Endometrium (tissue), 2 donors: ENCODE results near the gene ANO7.

ENCODE experiments used
- FAIRE-seq: peaks from 2 replicates; lab custom pipeline; 2012; peaks lifted over from hg19 to GRCh38; lab: Jason Lieb, UNC
- donor health status: control.
- donor health status: control.

The ANO7 gene

GRCh38 chr2:241228081-241228859, 39.8 kb downstream of the ANO7 start:
- no peak for FAIRE-seq

- no peak for FAIRE-seq
These were observed 40.5 kb downstream of the ANO7 start for GRCh38 chr2:241228860-241229516.

GRCh38 chr2:241229563-241230401, 41.3 kb downstream of the ANO7 start:
- no peak for FAIRE-seq

GRCh38 chr2:241230435-241230834, 42.0 kb downstream of the ANO7 start:
- FAIRE-seq, result no peak

GRCh38 chr2:241232736-241233575, 44.5 kb downstream of the ANO7 start:
- FAIRE-seq, result no peak

GRCh38 chr2:241234066-241234790, 45.8 kb downstream of the ANO7 start:
- FAIRE-seq, result no peak

- no peak for FAIRE-seq
These were observed 46.7 kb downstream of the ANO7 start for GRCh38 chr2:241234962-241235740.

- no peak for FAIRE-seq
These were observed 47.5 kb downstream of the ANO7 start for GRCh38 chr2:241235859-241236593.

- no peak for FAIRE-seq
These were observed 48.6 kb downstream of the ANO7 start for GRCh38 chr2:241237047-241237446.

- FAIRE-seq, result no peak
These were observed 49.5 kb downstream of the ANO7 start for GRCh38 chr2:241237949-241238371.

- FAIRE-seq, result no peak
These were observed 50.3 kb downstream of the ANO7 start for GRCh38 chr2:241238693-241239198.

- FAIRE-seq, result no peak
These were observed 51.2 kb downstream of the ANO7 start for GRCh38 chr2:241239552-241240202.

GRCh38 chr2:241240320-241241004, 52.0 kb downstream of the ANO7 start:
- no peak for FAIRE-seq

- FAIRE-seq, result no peak
These were observed 53.2 kb downstream of the ANO7 start for GRCh38 chr2:241241669-241242068.

GRCh38 chr2:241242306-241242705, 53.8 kb downstream of the ANO7 start:
- no peak for FAIRE-seq

- no peak for FAIRE-seq
These were observed 55.9 kb downstream of the ANO7 start for GRCh38 chr2:241244368-241244767.

GRCh38 chr2:241248289-241248688, 59.8 kb downstream of the ANO7 start:
- no peak for FAIRE-seq

GRCh38 chr2:241248897-241249296, 60.4 kb downstream of the ANO7 start:
- no peak for FAIRE-seq
